GM18858 (cell line): ENCODE data around the gene SLCO3A1.

Experiments used
- ATAC-seq: cut with Tn5 transposase; IDR thresholded peaks from one replicate; pipeline ENCODE4 v1.9.1; 2021; ENCODE audit not compliant: unreplicated experiment

Gene SLCO3A1

DNA sequence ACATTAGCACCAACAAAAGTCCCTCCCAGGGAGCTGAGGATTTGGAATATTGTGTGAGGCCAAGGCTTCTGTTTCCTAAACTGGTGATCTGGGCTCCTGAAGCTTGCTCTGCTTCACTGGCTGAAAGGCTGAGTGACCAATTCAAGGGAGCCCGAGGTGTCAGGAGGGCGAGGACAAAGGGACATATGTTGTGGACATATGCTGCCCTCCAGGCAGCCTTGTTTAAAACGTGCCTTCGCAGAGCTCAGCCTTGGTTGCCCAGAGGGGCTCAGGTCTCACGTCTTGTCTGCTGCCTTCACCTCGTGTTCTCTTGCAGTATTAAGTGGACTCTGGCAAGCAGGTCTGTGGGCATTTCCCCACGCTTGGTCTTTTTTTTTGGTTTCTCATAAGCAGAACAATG lies 7.0 kb downstream of the SLCO3A1 start:
- no peak for ATAC-seq

DNA sequence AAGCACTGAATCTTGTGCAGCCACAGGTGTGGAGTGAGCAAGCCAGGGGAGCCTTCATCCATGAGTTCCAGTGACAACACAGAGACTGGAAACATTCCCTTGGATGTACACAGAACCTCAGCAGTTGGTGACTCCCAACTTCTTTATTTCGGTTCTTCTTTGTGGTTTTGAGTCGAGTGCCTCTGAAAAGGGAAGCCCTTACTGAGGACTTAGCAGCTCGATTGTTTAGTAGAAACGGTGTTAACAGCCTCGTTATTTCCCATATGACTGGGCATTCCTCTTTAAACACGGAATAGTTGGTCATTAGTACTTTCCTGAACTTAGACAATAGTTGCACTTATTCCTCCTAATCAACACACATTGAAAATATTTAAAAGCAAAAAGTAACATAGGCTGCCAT lies 7.7 kb downstream of the SLCO3A1 start:
- ATAC-seq = no peak

DNA sequence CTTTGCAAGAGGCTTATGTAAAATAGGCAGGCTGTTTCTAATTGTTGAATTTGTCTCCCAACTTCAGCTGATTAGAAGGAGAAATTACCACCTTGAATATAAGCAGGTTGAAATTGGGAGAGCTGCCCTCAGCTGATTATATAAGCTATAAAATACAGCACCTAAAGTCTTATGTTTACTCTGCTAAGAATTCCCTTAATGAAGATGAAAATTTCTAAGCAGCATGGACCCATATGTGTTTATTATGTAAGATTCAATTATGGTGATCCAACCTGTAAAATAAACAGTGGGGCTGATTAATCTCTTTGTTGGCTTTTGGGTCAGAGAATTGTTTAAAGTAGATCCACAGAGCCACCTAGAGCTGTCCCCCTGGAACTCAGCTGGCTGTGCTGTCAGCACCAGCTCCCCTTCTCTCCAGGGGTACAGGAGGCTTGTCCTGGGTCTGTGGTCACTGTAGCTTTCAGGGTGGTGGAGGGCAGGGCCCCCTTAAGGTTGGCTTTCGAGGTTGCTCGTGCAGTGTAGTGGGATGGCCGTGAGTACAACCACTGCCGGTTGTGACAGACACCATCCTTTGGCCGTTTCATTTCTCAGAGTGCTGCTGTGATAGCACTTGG lies 9.5 kb downstream of the SLCO3A1 start:
- ATAC-seq = no peak

DNA sequence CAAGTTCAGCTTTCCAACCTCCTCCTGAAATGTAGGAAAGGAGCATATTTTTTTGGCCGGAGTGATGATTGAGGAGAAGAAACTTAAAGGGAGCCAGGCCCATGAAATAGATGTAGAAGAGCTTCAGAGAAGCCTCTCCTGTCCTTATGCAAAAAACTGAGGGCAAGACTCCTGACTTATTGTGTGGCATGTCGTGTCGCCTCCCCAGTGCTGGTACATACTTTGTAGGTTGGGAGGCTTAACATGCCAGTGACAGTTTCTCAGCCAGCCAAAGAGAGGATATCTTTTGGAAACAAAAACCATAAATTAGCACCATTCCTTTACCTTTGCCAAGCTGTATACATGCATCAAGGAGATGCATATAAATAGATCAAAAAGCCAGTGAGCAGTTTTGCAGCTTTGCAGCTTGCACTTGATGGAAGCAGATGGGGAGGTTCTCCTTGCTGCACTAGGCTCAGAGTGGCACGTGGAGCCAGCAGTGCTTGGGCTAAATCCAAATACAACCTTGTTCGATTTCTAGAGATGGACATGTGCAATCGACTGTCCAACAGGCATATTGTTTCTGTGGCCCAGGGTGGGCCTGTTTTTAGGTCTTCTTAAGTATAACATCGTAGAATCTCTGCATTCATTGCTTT lies 10.2 kb downstream of the SLCO3A1 start:
- no peak for ATAC-seq

DNA sequence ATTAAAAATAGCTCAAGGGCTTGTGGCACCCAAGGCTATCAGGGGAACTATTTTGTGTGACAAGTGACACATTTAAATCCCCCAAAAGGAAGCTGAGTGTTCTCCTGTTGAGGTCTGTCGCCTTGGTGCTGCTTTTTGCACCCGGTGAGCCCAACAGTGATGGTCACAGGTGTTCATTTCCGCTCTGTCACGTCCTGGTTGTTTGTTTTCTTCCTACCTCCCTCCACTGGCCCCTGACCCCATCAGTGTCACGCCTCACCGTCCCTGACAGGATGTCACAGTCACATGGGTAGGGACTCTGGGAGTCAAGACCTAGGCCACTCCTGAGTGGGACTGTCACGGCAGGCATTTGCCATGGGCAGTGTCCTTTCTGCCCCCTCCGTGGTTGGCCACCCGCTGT lies 11.2 kb downstream of the SLCO3A1 start:
- ATAC-seq = no peak

DNA sequence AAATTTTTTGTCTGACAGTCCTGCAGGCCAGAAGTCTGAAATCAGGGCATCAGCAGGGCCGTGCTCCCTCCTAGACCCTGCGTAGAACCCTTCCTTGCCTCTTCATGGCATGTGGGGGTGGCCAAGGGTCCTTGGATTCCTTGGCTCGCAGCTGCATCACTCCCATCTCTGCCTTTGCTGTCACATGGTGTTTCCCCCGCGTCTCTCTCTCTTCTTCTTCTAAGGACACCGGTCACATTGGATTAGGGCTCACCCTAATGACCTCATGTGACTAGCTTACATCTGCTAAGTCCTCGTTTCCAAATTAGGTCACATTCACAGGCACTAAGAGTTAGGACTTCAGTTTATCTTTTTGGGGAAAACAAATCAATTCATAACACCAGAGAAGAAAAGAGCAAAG lies 12.0 kb downstream of the SLCO3A1 start:
- ATAC-seq = no peak

DNA sequence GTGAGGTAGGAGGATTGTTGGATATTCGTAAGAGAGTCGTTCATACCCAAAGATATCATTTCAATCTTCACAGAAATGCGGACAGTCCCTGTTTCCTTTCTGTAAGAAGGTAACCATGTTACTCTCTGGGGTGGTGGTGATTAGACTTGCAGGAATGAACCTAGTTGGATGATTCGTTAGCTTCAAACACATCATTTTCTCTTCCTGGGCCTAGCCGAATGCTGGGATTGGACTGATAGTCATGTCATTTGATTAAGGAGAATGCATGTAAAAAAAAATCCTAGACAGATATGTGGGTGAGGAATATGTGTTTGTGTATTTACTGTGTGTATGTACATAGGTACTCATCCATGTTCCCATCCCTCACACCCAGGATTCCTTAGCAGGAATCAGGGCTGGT lies 12.4 kb downstream of the SLCO3A1 start:
- no peak for ATAC-seq

DNA sequence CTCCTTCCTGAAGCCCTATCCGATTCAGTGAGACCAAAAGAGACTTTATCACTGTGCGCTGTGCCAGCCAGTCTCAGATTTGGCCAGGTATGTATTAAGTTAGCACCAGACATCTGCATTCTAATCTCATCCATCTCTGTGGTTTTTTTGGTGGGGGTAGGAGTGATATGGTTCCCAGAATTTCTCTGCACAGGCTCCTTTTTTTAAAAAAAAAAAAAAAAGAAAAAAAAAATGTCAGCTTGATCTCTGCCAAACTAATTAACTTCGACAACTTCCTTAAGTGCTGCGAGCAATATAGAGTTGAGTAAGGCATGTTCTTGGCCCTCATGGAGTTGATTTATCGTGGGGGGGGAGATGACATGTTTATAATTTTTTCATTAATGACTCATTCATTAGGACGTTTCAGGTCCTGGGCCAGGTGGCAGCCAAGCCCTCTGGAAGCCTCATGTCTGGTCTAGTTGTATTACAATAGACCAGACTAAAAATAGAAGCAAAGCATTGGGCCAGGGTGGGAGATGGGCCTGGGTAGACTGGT lies 12.9 kb downstream of the SLCO3A1 start:
- no peak for ATAC-seq

DNA sequence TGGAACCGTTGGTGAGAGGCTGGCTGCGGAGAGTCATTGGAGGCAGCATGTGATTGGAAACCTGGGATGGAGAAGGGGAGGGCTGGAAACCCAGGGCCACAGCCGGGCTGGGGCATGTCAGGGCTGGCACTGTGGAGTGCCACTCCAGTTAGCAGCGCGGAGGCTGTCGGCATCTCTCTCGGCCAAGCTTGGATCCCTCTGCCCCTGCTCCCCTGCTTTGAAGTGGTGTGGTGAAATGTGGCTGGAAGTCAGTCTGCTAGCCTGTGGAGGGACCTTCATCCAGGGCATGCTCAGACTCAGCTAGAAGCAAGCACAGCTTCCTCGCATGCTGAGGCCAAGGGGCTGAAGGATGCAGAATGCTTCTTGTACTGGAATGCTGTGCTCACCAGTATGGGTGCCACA lies 13.5 kb downstream of the SLCO3A1 start:
- ATAC-seq = no peak

DNA sequence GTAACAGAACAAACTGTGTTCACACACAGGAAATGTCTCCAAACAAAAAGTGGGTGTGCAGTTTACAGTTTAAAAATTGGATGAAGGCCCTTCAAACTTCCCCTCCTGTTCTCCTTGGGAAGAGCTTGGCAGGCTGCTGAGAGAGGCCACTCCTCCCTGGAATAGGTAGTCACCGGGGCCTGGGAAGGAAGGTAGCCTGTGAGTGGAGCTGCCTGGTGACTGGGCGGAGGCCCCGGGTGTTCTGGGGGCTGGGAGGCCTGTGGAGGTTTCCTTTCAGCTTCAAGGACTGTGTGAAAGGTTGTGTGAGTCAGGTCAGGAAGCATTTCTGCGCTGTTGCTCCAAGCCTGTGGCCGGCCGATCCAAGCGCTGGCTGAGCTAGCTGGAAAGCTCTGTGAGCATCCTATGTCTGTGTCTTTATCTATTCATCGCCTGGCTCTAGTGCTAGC lies 14.1 kb downstream of the SLCO3A1 start:
- ATAC-seq = no peak

DNA sequence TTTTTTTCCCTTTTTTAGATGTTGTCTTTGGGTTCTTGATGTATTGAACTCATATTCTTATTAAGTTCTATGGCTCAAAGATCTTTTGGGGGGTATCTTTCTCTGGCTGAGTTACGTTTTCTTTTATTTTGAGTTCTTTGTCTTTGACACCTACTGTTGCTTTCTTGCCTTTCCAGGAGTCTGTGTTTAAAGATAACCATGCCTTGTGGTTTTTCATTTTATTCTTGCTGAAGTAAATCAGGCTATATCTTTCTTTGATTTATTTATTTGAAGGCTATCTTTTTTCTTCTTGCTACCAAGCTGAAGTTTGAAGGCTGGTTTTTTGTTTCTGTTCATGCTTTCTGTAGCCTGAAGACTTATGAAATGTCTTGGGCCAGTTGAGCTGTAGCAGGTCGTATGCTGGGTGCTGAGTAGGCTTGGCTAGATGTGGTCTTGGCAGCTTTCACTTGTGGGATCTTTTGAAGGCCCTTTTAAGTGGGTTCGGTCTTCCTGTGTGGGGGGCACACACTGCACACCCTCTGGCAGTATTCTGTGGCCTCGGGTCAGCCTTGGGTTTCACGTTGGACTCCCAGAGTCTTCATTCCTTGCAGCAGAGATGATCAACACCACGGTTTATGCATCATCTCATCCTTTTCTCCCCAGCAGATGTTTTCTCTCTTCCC lies 17.5 kb downstream of the SLCO3A1 start:
- ATAC-seq = no peak

DNA sequence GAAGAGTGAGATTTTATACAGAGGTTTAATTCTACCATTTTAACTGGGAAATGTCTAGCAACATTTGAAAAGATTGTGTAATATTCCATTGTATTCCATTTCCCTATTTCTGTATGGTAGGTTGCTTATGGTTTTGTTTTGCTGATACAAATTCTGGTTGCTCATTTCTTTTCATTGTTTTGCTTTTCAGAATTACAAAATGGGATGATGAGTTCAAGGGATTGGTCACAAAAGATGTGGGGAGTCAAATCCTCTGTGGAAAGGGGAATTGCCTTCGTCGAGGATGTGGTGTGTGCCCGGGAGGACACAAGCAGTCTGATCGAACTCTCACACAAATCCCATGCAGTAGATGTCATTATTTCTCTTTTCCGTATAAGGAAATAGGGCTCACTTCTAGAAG lies 18.3 kb downstream of the SLCO3A1 start:
- no peak for ATAC-seq

DNA sequence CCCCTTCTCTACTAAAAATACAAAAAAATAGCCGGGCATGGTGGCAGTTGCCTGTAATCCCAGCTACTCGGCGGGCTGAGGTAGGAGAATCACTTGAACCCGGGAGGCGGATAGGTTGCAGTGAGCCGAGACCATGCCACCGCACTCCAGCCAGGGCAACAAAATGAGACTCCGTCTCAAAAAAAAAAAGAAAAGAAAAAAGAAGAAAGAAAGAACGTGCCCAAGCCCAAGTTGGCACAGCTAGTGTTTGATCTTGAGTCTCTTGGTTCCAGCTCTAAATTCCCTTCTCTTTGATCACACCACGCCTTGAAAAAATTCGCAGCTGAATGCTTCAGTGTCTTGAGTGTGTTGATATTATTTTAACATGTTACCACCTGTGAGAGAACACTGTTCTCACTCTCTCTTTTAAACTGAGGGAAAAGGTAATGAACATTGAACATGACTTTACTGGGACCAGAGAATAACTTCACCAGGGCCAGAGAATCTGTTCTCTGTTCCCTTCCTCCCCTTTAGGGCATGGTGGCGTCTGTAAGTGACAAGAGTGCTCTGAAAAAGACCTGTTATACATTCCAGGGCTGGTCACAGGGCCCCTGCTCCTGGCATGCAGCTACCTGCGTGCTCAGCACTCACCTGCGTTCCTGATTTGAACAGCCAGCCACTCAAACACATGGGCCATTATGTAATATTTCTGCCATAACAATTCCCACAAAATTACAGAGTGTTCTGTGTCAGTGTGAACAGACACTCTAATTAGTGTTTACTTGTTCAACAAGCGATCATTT lies 19.0 kb downstream of the SLCO3A1 start:
- no peak for ATAC-seq

DNA sequence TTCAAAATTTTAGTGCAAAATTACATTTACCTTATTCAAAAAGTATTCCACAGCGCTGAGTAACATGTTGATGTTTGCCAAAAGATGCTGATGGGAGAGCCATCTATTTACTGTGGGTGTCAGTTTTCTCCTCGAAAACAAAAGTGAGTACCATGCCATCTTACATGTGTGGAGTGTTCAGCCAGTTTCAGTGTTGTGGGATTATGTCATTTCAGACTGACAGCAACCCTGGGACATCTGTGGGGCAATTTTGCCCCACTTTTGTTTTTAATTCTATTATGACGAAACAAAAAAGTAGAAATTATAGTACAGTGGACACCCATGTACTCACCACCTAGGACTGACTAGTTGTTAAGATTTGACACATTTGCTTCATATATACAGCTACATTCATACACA lies 19.6 kb downstream of the SLCO3A1 start:
- no peak for ATAC-seq

DNA sequence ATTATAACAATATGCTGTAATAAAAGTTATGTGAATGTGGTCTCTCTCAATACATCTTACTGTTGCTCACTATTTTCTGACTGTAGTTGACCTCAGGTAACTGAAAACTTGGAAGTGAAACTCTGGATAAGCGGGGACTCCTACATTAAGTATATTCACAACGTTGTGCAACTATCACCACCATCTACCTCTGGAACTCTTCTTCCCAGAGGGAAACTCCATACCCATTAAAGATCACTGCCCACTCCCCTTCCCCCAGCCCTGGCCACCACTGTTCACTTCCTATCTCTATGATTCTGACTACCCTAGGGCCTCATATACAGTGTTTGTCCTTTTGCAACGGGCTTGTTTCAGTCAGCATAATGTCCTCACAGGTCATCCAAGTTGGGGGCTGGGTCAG lies 20.7 kb downstream of the SLCO3A1 start:
- ATAC-seq = no peak

DNA sequence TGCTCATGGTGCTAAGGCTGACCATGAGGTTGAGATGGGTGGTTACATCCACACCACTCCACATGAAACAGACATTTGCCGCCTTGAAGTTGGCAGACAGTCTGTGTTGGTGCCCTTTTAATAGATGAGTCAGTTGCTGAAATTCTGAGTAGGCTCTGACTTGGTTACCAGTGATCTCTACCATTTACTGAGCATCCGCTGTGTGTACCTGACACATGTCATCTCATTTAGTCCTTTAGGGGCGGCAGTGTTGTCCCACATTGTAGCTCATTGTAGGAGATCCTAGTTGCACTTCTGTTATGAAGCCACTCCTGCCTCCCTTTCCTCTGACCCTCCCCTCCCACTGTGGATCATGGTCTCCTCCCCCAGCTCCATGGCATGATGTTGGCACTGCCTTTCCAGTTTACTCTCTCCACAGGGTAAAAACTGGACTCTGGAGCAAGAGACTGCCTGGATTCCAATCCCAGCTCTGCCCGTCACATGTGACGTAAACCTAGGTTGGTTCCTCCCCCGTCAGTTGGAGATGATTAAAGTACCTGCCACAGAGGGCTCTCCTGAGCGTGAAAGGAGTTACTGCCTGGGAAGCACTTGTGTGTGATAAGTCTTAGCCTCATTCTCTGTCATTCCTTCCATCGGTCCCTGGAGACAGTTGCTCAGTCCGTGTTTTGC lies 21.6 kb downstream of the SLCO3A1 start:
- ATAC-seq = no peak

DNA sequence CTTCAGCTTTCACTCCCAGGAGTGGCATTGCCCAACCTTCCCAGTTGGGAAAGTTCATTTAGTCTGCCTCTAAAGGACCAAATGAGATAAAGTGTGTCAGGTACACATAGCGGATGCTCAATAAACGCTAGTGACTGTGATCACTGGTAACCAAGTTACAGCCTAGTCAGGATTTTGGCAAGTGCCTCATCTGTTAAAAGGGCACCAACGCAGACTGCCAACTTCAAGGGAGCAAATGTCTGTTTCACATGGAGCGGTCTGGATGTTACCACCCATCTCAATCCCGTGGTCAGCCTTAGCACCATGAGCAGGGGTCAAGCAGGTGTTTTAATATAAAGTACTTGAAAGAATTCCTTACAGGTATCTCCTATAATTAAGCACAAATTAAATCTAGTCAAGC lies 22.7 kb downstream of the SLCO3A1 start:
- ATAC-seq = no peak

DNA sequence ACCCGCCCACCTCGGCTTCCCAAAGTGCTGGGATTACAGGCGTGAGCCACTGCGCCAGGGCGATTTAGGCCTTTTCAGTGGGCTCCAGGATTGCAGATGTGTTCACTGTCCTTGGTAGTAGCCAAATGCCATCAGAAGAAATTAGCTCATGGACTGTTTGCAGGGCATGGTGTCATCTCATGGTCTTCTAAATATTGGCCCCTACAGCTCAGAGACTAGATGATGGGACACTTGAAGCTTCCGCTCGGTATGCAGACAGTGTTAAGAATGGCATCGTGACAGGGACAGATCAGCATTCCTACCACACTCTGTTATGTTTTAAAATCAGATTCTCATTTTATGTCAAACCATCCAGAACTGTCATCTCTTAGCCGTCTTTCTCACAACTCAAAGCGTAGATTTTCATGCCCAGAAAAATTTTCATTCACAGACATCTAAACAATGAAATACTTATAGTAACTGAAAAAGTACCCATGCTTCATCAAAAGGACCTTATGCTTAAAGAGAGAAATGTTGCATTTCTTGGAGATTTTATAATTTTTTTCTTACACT lies 24.9 kb downstream of the SLCO3A1 start:
- no peak for ATAC-seq

DNA sequence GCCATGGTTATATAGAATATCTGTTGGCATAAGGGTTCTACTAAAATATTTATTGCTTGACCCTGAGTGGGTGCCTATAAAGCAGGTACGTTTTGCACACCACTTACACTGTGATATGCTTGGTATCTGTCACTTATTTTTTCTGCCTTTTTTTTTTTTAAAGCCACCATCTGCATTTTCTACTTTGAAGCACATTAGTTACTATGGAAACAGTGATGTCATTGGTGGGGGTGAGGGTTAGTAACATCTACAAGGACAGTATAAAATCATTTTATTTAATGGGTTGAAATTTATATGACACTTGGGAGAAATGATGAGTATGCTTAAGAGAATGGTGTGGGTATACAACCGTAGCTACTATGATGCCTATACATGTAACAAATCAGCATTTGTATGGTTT lies 25.6 kb downstream of the SLCO3A1 start:
- no peak for ATAC-seq

DNA sequence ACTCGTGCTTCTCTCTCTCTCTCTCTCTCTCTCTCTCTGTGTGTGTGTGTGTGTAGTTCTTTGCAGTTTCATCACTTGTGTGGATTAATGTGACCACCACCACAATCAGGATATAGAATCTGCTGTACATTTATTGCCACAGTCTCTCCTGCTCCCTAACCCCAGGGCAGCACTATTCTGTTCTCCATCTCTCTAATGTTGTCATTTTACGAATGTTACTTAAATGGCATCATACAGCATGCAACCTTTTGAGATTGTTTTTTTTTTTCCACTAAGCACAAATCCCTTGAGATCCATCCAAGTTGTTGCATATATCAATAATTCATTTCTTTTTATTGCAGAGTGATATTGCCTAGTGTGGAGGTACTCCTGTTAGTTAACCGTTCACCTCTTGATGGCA lies 26.9 kb downstream of the SLCO3A1 start:
- ATAC-seq = no peak
